ENCODE results near the gene RTP5.

Gene RTP5

DNA sequence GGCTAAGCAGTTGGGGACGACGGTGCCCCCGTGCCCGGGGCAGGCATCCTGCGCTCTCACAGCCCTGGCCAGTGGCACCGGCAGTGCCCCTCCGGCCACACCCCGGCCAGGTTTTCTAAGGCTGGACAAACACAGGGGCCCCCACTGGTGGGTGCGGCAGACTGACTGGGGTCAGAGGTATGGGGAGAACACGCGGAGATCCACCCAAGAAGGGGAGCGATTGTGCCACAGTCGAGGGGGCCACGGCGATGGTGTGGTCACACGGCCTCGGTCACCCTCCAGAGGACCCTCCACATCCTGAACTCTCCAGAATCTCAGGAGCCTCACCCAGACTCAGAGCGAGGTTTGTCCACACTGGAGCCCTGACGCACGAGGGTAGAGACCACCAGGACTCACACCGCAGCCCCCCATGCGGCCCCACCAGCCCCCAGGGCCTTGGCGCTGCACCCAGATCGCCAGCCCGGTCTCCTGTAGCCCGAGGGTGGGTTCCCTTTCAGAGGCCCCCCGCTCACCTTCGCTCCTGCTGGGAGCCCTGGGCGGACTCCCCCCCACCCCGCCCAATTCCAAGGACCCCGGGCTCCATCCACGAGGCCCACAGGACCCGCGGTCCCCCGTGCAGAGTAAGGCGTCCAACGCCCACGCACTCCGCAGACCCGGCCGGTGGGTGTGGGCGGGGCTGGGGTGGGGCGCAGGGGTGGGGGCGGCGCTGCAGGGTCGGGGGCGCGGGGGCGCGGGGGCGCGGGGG is 26.0 kb upstream of the RTP5 start:
- no peak for DNase-seq (ENCODE audit: low read depth in 2 of 2)

DNA sequence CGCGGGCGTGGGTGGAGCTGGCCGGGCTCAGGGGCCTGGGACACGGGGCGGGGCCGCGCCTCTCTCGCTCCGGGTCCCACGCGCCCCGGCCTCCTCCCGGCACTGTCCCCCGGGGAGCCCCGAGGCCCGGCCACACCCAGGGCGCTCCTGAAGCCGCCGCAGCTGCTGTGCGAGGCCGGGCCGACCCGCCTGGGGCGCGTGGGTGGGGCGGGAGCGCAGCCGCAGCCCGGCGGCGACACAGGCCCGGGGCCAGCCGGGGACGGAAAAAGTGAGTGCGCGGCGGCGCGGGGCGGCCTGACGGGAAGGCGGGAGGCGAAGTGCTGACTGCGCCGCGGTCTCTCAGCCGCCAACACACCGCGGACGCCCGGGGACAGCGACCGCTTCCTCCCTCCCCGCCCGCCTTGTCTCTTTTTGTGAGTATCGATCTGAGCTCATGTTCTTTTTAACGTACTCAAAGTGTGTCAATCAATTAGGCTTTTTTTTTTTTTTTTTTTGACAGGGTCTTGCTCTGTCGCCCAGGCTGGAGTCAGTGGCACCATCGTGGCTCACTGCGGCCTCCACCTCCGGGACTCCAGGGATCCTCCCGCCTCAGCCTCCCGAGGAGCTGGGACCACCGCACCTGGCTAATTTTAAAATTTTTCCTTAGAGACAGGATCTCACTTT is 25.3 kb upstream of the RTP5 start:
- DNase-seq (ENCODE audit: low read depth in 2 of 2), result peak; percentile 77 to 88

GRCh38 chr2:241844831-241845578 is 24.5 kb upstream of the RTP5 start:
- DNase-seq (ENCODE audit: low read depth in 2 of 2), result no peak

- no peak for DNase-seq (ENCODE audit: low read depth in 2 of 2)
These were observed 23.1 kb upstream of the RTP5 start for GRCh38 chr2:241846406-241846805.

DNA sequence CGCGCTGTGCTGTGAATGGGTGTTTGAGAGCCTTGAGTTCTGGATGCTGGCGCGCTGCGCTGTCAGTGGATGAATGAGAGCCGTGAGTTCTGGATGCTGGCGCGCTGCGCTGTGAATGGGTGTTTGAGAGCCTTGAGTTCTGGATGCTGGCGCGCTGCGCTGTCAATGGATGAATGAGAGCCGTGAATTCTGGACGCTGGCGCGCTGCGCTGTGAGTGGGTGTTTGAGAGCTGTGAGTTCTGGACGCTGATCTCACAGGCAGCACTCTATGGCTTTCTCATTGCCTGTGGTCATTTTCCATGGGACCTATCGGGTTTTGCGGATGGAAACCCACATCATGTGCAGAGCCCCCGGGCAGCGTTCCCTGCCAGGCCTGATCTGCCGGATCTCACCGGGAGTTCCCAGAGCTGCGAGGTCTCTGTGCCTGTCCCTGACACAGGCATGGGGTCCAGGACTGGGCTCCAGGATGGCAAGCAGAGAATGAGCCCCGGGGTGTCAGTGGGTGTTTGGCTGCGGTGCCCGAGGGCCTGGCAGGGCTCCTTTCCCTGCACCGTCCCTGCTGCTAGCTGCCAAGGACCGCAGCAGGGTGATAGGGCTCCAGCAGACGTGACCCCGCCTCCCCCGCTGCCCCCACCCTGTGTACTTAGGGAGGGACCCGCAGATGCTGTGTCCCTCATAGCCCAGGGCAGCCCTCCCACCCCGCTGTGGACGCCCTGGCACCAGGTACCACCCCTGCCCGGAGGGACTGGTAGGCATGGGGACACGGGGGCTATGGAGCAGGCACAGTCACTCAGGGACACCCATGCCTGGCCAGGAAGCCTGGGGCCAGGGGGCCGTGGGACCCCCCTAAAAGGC is 20.5 kb upstream of the RTP5 start:
- no peak for DNase-seq (ENCODE audit: low read depth in 2 of 2)

DNA sequence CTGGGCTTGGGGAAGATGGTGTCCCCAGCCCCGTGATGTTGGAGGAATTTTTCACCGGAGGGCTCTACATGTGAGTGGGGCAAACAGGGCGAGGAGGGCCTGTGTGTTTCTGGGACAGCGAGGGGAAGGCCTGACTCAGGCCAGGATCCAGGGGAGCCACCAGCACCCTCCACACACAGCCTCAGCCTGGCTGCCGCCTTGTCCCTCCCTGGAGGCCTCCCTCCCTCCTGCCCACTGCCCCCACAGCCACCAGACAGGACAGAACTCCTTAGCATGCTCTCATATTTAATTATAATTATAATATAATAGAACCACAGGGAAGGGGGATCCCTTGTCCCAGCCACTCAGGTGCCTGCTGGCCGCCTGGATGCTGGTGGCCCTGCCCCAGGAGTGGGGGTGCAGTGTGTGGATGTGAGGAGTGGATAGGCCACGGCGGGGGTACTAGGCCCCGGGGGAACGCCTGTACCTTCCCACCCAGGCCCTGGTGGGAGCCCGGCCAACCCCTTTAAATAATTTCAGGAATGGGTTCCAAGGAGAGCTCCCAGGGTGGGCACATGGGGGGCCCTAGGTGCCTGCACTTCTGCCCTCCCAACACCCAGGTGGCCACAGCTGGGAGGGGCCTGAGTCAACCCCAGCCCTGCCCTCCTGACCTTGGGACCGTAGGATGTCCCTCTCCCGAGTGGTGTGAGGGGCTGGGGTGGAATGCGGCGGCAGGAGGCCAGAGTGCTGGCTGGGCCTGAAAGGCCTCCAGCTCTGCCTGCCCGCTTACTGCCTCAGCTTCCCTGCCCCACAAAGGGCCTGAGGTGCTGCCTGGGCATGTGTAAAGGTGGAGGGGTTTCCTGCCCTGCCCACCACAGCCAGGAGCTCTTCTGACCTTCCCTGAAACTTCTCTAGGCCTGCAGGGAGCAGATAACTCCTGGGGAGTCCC is 19.6 kb upstream of the RTP5 start:
- no peak for DNase-seq (ENCODE audit: low read depth in 2 of 2)

DNA sequence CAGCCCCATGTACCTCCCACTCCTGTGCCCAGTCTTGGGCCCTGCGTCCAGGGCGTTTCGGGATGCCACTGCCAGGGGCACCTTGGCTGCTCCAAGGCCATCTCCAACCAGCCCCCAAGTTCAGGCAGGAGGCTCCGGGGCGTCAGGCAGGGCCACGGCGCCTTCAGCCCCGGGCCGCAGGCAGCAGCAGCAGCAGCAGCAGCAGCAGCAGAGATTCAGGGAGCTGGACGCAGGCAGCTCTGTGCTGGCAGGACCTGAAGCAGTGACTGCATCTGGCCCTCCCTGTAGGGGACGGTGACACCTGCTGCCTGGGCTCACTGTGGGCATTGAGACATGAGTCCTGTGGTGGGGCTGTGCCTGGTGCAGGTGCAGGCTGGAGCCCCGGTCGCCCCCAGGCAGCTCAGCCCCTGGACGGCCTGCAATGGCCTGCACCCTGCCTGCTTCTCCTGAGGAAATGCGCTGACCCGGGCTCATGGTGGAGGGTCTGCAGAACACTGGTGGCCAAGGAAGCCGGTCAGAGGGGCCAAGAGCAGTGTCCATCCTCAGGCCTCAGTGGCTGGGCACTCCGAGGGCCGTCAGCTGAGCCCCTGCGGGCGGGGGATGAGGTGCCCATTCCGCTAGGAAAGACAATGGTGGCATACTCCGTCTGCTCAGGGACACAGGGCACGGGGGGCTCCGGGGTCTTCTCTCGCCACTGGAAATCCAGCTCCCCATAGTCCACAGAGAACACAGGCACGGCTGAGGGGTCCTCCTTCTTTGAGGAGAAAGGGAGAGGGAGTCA is 18.8 kb upstream of the RTP5 start:
- DNase-seq (ENCODE audit: low read depth in 2 of 2), result no peak

GRCh38 chr2:241851325-241852115 is 18.0 kb upstream of the RTP5 start:
- DNase-seq (ENCODE audit: low read depth in 2 of 2), result no peak

DNA sequence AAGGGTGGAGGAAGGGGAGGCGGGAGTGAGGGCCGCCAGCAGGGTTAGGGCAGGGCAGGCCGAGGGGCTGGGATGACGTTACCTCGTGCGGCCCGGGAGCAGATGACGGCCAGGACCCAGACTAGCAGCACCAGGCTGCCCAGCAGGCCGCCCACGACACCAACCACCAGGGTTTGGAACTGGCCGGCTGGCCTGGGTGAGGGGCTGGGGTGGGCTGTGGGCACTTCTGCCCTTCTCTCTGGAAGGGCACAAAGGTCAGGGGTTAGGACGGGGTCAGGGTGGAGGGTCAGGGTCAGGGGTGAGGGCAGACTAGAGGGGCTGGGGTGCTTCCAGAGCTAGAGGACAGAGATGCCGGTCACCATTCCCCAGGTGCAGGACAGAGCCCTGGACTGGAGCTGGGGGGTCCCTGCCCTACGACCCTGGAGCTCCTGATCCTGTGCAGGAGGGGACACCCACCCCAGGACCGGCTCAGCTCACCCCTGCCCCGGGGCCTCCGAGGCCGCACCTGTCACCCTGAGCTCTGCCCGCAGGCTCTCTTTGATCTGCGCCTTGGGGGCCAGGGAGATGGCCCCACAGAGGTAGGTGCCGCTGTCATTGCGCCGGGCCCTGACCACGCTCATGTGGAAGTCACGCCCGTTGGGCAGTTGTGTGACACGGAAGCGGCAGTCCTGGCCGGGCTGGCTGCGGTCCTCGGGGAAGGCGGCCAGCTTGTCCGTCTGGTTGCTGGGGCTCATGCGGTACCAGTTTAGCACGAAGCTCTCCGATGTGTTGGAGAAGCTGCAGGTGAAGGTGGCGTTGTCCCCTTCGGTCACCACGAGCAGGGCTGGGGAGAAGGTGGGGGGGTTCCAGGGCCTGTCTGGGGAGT is 17.2 kb upstream of the RTP5 start:
- DNase-seq (ENCODE audit: low read depth in 2 of 2), result no peak

DNA sequence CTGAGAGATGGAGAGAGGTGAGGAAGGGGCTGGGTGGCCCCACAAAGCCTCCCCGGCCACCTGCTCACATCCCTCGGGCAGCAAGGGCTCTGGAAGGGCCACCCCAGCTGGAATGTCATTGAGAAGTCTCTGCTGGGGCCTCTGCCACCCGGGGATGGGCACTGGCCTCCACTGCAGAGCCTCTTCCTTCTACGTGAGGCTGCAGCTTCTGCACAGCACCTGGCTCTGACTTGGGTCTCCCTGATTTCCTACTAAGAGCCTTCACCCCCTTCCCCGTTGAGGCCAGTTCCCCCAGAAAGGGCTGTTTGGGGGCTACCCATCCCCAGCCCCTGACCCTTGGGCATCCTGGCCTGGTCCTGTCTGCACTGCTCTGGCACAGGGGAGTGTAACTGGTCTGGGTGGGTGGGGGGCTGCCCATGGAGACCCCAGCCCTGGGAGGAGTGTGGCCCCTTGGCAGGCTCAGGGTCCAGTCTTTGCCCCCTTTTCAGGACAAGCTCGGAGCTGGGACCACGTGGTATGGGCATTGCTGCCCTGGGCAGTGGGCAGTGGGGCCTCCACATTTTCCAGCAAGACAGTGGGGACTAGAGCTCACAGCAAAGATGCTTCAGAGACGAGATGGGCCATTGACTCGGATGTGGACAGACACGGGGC is 16.4 kb upstream of the RTP5 start:
- no peak for DNase-seq (ENCODE audit: low read depth in 2 of 2)

GRCh38 chr2:241853651-241854341 is 15.7 kb upstream of the RTP5 start:
- no peak for DNase-seq (ENCODE audit: low read depth in 2 of 2)

DNA sequence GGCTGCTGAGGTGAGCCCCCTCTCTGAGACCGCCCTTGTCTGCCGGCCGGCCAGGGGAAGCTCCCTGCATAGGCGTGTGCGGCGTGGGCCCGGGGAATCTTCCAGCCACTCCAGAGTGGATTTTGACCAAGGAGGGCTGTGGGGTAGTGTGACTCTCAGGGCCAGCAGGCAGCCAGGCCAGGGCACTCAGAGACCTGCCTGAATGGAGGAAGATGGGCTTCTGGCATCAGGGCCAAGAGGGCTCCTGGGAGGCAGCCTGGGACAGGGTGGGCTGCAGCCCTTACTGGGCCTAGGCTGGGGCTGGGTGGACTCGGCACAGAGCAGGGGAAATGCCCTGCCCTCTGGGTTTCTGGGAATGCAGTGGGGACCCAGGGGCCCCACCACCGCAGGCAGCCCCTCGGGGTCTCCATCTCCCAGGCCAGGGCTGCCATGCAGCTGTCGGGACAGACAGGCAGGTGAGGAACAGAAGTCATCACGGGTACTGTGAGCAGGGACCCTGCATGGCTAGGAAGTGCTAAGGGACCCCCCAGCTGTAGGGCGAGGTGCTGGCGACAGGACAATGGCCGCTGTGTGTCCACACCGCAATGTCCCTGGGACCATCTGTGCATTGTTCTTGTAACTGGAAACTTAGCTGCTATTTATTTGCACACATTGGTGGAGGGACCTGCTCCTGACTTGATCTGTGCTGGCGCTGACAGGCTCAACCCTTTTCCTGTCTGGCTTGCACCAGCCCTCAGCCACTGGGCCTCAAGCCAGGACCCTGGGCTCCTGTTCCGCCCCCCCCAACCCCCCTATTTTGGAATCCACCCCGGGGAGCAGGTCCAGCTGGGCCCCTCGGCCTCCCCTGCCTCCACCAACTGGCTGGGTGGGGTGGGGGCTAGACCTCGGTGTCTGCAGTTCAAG is 14.9 kb upstream of the RTP5 start:
- DNase-seq (ENCODE audit: low read depth in 2 of 2), result no peak

DNA sequence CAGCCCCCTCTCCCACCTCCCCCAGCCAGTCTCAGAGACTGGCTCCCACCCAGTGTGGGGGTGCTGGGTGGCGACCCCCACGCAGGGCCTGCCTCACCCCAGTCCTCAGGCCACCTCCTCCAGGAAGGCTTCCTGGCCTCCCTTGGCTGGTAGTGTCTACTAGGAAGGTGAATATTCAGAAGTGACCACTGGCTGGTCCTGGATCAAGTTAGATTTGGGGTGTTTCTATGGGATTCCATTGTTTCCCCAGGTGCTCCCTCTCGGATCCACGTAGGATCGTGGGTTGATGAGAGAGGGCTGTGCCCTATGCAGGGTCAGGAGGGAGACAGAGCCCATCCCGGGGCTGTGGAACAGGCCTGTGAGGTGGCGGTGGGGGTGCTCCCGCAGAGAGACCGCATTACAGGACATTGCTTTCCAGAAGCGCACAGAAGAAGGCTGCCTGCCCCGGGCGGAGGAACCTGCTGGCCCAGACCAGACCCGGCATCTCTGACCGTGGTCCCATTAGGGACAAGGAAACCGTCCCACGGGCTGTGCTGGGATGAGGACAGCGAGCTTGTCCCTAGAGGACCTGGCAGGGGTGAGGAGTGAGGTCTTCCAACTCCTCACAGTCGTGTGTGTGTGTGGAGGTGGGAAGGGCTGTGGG is 14.2 kb upstream of the RTP5 start:
- no peak for DNase-seq (ENCODE audit: low read depth in 2 of 2)

GRCh38 chr2:241855888-241856422 is 13.6 kb upstream of the RTP5 start:
- DNase-seq (ENCODE audit: low read depth in 2 of 2), result no peak

DNA sequence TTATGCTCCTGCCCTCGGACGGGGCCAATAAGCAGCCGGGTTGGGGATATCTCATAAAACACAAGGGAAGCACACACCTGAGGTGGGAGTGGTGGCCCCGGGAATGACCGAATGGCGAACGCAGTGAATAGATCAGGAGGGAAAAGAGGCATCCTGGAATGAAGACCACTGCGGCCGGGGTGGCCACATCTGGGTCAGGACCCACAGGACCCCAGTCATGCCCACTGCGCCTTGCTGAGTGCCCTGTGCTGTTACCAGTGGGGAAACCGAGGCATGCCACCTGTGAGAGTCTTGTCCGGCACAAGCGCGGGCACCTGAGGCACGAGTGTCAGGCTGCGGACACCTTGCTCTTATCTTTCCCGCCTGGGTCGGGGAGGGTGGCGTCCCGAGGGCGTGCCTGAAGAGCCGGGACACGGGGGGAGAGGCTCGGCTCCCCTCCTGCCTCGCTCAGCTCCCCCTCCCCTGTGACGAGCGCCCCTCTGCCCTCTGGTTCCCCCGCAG is 12.4 kb upstream of the RTP5 start:
- no peak for DNase-seq (ENCODE audit: low read depth in 2 of 2)
